Stimulated activated CD4-positive, alpha-beta T cell treated with anti-CD3 and anti-CD28 coated beads, Interleukin-1b, Interleukin-23, amount 100 ng/mL, for 4 hours (primary cell): ENCODE measurements around the gene SORBS2.

Experiments used
- DNase-seq, 2 donors: peaks; one replicate each; pipeline ENCODE4 v3.0.0-alpha.2; 2020; ENCODE audit warnings: low read depth in 2 of 2

SORBS2 gene

DNA sequence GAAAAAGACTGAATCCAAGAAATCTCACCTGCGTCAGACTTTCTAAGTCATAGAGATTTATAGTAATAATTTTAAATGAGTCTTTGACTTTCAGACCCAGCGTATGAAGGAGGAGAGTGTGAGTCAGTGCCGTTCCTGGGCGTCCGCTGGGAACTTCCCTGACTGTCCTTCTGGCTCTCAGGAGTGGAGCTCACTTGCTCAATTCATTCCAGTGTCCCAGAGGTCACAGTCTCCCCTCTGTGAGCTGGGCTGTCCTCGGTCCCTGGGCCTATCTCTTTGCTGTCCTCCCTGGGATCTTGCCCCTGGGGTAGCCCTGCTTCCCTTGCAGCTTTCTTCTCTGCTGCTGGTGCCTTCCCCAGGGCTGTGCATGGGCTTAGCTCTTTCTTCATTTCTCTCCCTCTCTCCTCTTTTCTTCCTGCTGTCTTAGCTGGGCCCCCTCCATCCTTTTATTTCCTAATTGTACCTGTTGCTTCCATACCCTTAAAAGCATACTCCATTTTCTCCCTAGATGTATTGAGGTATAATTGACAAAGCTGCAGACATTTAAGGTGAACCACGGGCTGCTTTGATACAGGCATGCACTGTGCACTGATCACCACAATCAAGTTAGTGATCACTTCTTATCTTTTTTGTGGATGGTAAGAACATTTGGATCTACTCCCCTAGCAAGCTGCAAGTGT is 11.6 kb downstream of the SORBS2 start:
- no peak for DNase-seq

DNA sequence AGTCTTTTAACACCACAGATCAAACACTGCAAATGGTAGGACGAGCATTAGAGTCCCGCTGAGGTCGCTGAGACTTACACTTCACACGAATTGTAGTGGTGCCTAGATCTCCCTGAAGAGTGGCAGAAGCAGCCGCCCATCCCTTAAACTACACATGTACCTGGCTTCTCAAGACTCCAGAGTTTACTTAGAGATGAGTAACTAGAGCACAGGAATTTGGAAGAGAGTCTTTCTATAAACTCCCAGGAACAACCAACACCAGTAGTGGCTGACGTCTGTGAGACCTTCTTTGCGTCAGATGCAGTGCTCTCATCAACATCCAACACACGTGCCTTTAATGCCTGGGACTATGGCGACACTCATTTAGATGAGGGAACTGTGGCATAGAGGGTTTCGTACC is 12.6 kb downstream of the SORBS2 start:
- no peak for DNase-seq

DNA sequence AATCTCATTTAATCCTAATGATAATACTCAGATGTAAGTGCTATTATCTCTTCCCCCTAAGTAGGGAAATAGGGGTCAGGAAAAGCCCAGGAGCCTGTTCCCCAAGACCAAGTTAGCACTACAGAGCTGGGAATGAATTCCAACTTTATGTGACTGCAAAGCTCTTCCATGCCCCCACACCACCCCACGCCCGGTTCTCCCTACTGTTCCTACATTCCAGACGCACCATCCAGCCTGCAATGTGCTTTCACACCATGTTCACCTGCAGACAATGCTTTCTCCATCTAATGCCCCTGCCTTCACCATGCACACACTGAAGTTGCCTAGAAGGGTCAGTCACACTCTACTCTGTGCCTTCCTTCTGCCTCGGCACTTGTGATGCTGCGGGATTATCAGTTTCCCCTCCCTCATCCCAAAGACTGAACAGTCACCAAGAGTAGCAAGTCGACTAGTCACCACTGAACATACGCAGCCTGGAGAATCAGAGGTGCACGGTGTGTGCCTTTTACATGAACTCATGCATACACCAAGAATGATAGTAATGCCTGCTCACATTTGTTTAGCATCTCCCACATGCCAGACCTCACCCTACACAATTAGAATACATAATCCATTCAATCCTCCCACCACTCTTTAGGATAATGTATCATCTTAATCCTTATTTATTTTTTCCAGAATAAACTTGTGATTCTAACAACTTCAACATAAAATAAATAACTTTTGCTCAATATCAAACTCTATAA is 14.2 kb downstream of the SORBS2 start:
- no peak for DNase-seq

GRCh38 chr4:185797018-185797417 is 15.0 kb downstream of the SORBS2 start:
- no peak for DNase-seq

GRCh38 chr4:185796176-185796575 is 15.8 kb downstream of the SORBS2 start:
- DNase-seq: no peak

DNA sequence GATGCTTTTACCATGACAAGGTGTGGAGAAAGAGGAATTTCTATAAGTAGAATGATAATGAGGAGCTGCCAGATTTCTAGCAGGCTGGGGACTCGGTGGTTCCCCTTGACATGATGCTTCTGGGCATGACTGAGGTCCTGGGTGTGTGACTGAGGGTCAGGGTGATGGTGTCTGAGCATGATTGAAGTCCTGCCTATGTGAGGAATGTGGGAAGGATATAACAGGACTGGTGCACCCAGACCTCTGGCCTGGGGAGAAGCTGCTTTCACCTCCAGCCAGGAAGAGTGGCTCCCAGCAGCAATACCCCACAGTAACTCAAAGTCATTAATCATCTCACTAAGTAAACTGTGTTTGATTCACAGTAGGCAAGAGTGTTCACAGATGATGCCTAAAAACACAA is 17.4 kb downstream of the SORBS2 start:
- DNase-seq: no peak

GRCh38 chr4:185793716-185794115 is 18.3 kb downstream of the SORBS2 start:
- no peak for DNase-seq

DNA sequence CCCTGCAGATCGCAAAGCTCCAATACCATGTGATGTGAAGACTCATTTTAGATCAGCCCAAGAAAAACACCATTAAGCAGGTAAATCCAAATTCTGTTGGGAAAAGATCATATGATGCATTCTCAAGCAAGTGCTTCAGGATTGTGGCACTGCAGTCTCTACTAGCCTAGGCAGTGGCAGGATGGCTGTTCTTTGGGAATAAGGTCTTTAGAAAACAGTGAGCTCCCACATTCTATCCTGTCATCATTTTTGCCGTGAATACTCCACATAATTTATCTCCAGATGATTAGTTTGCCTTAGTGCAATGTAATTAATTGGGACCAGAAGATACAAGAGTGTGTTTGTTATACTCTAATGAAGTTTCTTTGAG is 18.9 kb downstream of the SORBS2 start:
- DNase-seq: no peak

- DNase-seq: no peak
These were observed 19.4 kb downstream of the SORBS2 start for GRCh38 chr4:185792384-185793115.

- no peak for DNase-seq
These were observed 23.9 kb downstream of the SORBS2 start for GRCh38 chr4:185787926-185788679.

DNA sequence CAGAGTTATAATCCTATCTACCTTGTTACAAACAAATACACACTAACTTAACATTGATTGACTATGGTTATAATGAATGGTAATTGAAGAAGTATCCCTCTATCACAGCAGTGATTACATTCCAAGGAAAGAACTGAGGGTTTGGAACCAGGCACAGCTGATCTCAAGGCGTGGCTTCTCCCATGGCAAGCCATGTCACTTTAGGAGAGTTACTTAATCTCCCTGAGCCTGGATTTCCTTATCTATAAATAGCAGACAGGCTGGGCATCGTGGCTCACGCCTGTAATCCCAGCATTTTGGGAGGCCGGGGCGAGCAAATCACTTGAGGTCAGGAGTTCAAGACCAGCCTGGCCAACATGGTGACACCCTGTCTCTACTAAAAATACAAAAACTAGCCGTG is 25.6 kb downstream of the SORBS2 start:
- DNase-seq: no peak

DNA sequence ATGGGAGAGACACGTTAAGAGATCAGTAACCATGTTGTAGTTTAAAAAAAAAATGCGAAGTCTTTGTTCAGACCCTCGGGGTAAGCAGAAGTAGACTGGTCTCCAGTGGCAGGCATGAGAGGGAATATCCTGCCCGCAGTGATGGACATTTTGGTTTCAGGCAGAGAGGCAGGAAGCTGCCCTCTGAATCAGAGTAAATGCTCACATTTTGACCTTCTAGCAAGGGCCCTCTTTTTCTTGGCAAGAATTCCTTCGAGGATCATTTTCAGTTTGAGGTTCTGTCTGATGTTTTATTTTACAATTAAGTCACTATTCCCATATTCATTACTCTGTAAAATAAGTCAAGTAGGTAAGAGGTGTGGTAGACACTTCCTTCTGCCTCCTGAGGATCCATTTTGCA is 28.4 kb downstream of the SORBS2 start:
- no peak for DNase-seq

DNA sequence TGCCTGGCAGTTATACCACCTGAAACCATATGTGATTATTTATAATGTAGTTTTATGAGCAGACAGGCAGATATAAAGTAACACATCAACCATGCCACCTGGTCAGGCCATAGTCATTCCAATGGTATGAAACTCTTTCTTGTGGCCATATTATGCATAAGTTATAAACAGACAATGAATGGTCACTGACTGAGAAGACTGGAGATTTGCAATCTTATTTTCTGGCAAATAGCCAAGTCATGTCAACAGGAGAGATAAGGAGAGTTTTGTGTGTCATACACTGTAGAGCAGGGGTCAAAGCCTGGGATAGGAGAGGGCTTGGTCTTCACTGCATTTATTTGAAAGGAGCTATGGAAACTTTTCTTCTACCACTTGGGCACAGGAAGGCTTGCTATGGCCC is 29.5 kb downstream of the SORBS2 start:
- no peak for DNase-seq

DNA sequence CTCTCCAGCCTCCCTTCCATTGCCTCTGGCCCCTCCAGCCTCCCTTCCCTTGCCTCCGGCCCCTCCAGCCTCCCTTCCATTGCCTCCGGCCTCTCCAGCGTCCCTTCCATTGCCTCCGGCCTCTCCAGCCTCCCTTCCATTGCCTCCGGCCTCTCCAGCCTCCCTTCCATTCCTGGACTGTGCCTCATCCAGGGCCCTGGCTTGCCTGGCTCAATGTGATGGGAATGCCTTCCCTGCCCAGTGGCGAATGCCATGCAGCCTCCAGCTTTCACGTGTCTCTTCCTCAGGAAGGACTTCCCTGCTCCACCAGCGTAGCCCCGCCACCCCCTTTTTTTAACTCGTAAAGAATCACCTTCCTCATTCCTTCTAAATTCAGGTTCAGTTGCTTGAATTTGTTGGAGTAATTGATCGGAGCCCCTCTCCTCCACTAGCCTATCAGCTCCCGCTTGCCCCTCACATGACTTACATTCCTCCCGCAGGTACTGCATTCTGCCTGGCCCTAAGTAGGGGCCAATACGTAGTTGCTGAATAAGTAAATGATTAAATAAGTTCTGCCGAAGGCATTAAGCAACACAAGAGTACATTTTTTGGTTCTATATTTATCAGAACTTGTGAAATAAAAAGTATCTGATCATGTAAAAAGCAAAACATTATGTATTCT is 30.3 kb downstream of the SORBS2 start:
- DNase-seq: no peak

- DNase-seq: no peak
These were observed 31.5 kb downstream of the SORBS2 start for GRCh38 chr4:185780472-185780871.

GRCh38 chr4:185779517-185779916 is 32.5 kb downstream of the SORBS2 start:
- DNase-seq: no peak

GRCh38 chr4:185778307-185778706 is 33.7 kb downstream of the SORBS2 start:
- no peak for DNase-seq

GRCh38 chr4:185775792-185776555 is 36.0 kb downstream of the SORBS2 start:
- no peak for DNase-seq

DNA sequence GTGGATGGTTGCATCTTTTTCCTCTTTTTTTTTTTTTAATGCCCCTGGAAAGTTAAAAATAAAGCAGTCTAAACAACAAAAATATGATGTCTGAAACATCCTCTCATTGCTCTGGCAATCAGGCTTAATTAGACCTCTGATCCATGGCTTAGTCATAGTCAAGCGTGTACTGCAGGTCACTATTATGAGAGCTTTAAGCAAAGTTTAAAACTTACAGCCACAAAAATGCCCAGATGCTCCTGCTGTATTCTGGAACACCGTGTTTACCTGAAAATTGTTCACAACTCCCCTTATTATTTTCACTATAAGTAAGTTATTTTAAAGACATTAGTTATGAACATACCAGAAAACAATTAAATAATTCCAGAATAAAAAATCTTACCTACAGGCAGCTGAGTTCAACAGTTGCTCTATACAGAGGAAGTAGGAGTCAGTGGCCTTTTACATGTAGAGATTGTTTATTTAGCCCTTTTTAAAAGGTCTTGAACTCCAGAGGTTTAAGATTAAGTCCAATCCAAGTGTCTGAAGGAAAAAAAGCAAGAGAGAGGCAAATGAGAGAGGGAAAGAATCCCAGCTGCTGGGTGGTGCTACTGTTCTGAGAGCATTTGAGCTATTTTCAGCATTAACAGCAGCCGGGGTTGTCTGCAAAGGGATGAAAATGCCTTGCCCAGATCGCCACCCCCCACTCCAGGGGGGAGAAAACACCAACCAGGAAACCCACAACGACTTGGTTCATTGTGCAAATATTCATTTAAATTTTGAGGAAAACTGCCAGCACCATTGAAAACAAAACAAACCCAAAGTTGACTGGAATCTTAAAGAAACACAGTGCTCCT is 36.9 kb downstream of the SORBS2 start:
- no peak for DNase-seq

- no peak for DNase-seq
These were observed 37.8 kb downstream of the SORBS2 start for GRCh38 chr4:185774131-185774653.
